ENCODE measurements around the gene SLC24A3.

The SLC24A3 gene

DNA sequence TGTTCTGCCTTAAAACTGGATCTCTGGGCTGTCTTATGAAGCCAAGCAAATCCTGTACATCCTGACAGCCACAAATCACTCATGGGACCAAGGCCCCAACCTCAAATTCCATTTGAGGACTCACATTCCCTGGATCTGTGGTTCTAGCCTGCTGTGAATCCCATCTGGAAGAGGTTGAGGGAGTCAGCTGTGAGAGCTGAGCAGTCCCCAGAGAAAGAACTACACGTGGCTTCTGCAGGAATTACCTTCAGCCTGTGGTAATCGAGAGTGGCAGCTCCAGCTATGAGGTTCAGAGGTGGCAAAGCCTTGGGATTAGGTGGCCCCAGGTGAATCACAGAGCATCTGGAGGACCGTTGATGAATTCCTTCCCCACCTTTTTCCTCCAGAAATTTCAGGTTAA lies 245.2 kb downstream of the SLC24A3 start:
- ChIA-PET CTCF (no interaction called here), POLR2A (no interaction called here)
- TF ChIP-seq ZNF214 (tag by site-specific recombination; IDR thresholded peaks at IDR 0.05; ENCODE audit: borderline replicate concordance) (no peak), ZNF19 (tag by site-specific recombination; IDR thresholded peaks at IDR 0.05; ENCODE audit: low read depth) (no peak), ZBTB8A (tag by site-specific recombination; IDR thresholded peaks at IDR 0.05) (no peak), FEZF1 (tag by site-specific recombination; IDR thresholded peaks at IDR 0.05) (no peak), ZNF341 (tag by site-specific recombination; IDR thresholded peaks at IDR 0.05; ENCODE audit: low read depth) (no peak), ZNF16 (tag by site-specific recombination; IDR thresholded peaks at IDR 0.05; ENCODE audit: low read depth) (no peak), ZNF654 (tag by site-specific recombination; IDR thresholded peaks at IDR 0.05; ENCODE audit: low read depth) (no peak), ZNF423 (tag by site-specific recombination; IDR thresholded peaks at IDR 0.05) (no peak), ZNF175 (tag by site-specific recombination; IDR thresholded peaks at IDR 0.05) (no peak), ZNF530 (tag by site-specific recombination; IDR thresholded peaks at IDR 0.05; ENCODE audit: low read depth) (no peak), GLI2 (tag by site-specific recombination; IDR thresholded peaks at IDR 0.05; ENCODE audit: borderline replicate concordance, low read depth) (no peak), ZNF426 (tag by site-specific recombination; IDR thresholded peaks at IDR 0.05) (no peak)
- TF ChIP-seq, protein P1, sequence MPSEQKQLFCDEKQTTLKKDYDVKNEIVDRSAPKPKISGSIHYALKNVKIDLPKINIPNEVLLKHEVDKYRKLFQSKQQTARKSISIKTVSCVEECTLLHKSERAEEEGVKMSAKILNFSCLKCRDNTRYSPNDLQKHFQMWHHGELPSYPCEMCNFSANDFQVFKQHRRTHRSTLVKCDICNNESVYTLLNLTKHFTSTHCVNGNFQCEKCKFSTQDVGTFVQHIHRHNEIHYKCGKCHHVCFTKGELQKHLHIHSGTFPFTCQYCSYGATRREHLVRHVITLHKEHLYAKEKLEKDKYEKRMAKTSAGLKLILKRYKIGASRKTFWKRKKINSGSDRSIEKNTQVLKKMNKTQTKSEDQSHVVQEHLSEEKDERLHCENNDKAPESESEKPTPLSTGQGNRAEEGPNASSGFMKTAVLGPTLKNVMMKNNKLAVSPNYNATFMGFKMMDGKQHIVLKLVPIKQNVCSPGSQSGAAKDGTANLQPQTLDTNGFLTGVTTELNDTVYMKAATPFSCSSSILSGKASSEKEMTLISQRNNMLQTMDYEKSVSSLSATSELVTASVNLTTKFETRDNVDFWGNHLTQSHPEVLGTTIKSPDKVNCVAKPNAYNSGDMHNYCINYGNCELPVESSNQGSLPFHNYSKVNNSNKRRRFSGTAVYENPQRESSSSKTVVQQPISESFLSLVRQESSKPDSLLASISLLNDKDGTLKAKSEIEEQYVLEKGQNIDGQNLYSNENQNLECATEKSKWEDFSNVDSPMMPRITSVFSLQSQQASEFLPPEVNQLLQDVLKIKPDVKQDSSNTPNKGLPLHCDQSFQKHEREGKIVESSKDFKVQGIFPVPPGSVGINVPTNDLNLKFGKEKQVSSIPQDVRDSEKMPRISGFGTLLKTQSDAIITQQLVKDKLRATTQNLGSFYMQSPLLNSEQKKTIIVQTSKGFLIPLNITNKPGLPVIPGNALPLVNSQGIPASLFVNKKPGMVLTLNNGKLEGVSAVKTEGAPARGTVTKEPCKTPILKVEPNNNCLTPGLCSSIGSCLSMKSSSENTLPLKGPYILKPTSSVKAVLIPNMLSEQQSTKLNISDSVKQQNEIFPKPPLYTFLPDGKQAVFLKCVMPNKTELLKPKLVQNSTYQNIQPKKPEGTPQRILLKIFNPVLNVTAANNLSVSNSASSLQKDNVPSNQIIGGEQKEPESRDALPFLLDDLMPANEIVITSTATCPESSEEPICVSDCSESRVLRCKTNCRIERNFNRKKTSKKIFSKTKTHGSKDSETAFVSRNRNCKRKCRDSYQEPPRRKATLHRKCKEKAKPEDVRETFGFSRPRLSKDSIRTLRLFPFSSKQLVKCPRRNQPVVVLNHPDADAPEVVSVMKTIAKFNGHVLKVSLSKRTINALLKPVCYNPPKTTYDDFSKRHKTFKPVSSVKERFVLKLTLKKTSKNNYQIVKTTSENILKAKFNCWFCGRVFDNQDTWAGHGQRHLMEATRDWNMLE (tag by site-specific recombination; conservative IDR thresholded peaks at IDR 0.05; ENCODE audit: low read depth): no peak
- TF ChIP-seq, protein P2, sequence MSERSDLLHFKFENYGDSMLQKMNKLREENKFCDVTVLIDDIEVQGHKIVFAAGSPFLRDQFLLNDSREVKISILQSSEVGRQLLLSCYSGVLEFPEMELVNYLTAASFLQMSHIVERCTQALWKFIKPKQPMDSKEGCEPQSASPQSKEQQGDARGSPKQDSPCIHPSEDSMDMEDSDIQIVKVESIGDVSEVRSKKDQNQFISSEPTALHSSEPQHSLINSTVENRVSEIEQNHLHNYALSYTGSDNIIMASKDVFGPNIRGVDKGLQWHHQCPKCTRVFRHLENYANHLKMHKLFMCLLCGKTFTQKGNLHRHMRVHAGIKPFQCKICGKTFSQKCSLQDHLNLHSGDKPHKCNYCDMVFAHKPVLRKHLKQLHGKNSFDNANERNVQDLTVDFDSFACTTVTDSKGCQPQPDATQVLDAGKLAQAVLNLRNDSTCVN (tag by site-specific recombination; optimal IDR thresholded peaks at IDR 0.05): no peak

DNA sequence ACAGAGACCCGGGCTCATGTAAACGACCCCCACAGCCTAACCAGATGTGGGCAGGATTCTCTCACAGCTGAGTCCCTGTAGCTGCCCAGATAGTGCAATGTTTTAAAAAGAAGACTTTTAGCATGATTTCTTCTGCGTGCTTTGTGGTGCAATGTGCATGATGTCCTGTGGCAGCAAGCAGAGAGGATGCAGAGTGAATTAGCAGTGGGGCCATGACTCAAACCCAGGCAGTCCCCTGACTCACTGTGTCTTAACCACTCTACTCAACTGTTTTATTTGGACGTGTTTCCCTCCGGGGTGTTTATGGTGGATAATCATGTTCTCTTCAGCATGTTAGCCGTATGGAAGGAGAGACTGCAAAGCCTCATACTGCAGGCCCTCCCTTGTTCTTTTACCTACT lies 247.9 kb downstream of the SLC24A3 start:
- Histone ChIP-seq H3K4me1 (ENCODE audit: control insufficient read depth, insufficient read depth, low read length) (no peaks in the 10 kb centered on the region), H3K4me3 (ENCODE audit: low read depth, low read length) (no peak overlapping the region), H3K9me3 (ENCODE audit: control insufficient read depth, insufficient read depth, low read depth, low read length) (no peaks in the 10 kb centered on the region), H3K36me3 (ENCODE audit: control insufficient read depth in 2 of 2, insufficient read depth in 1 of 2, low read length in 2 of 2) (no peaks in the 10 kb centered on the region), H3K27ac (ENCODE audit: extremely low read depth, low read depth, low read length) (no peak overlapping the region)
- POLR2A ChIA-PET: no interaction called here
- CTCF ChIA-PET: interaction anchor here (0.7 kb wide), 1 partner anchor 101 kb away, joined by 5 read pairs; no protein-coding TSS in a partner anchor
- TF ChIP-seq, protein P3, sequence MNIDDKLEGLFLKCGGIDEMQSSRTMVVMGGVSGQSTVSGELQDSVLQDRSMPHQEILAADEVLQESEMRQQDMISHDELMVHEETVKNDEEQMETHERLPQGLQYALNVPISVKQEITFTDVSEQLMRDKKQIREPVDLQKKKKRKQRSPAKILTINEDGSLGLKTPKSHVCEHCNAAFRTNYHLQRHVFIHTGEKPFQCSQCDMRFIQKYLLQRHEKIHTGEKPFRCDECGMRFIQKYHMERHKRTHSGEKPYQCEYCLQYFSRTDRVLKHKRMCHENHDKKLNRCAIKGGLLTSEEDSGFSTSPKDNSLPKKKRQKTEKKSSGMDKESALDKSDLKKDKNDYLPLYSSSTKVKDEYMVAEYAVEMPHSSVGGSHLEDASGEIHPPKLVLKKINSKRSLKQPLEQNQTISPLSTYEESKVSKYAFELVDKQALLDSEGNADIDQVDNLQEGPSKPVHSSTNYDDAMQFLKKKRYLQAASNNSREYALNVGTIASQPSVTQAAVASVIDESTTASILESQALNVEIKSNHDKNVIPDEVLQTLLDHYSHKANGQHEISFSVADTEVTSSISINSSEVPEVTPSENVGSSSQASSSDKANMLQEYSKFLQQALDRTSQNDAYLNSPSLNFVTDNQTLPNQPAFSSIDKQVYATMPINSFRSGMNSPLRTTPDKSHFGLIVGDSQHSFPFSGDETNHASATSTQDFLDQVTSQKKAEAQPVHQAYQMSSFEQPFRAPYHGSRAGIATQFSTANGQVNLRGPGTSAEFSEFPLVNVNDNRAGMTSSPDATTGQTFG (tag by site-specific recombination; IDR thresholded peaks at IDR 0.05; ENCODE audit: borderline replicate concordance): no peak
- TF ChIP-seq, protein P4, sequence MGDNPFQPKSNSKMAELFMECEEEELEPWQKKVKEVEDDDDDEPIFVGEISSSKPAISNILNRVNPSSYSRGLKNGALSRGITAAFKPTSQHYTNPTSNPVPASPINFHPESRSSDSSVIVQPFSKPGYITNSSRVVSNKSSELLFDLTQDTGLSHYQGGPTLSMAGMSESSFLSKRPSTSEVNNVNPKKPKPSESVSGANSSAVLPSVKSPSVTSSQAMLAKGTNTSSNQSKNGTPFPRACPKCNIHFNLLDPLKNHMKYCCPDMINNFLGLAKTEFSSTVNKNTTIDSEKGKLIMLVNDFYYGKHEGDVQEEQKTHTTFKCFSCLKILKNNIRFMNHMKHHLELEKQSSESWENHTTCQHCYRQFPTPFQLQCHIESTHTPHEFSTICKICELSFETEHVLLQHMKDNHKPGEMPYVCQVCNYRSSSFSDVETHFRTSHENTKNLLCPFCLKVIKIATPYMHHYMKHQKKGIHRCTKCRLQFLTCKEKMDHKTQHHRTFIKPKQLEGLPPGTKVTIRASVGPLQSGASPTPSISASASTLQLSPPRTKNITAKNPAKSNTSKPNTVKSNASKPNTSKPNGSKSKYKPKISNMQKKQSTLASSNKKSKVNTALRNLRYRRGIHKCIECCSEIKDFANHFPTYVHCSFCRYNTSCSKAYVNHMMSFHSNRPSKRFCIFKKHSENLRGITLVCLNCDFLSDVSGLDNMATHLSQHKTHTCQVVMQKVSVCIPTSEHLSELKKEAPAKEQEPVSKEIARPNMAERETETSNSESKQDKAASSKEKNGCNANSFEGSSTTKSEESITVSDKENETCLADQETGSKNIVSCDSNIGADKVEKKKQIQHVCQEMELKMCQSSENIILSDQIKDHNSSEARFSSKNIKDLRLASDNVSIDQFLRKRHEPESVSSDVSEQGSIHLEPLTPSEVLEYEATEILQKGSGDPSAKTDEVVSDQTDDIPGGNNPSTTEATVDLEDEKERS (tag by site-specific recombination; IDR thresholded peaks at IDR 0.05): no peak
- TF ChIP-seq ZNF549 (tag by site-specific recombination; IDR thresholded peaks at IDR 0.05) (no peak), ZNF37A (tag by site-specific recombination; IDR thresholded peaks at IDR 0.05) (no peak), HOXC10 (CRISPR knock-in tag; IDR thresholded peaks at IDR 0.05) (no peak), ZNF621 (tag by site-specific recombination; IDR thresholded peaks at IDR 0.05) (no peak), ZNF544 (tag by site-specific recombination; IDR thresholded peaks at IDR 0.05) (no peak), ZNF561 (tag by site-specific recombination; IDR thresholded peaks at IDR 0.05; ENCODE audit: borderline replicate concordance) (no peak), SCRT1 (tag by site-specific recombination; IDR thresholded peaks at IDR 0.05; ENCODE audit: borderline replicate concordance) (no peak), ZBTB1 (tag by site-specific recombination; IDR thresholded peaks at IDR 0.05) (no peak), SP7 (tag by site-specific recombination; IDR thresholded peaks at IDR 0.05) (no peak)

More for the DNA sequence above, 245.2 kb downstream of the SLC24A3 start:
- no peaks in the 10 kb centered on the region for H3K9me3 ChIP-seq (ENCODE audit: control insufficient read depth, insufficient read depth, low read depth, low read length)
- no peaks in the 10 kb centered on the region for H3K36me3 ChIP-seq (ENCODE audit: control insufficient read depth in 2 of 2, insufficient read depth in 1 of 2, low read length in 2 of 2)
- H3K4me1 ChIP-seq (ENCODE audit: control insufficient read depth, insufficient read depth, low read length): no peaks in the 10 kb centered on the region
- H3K4me3 ChIP-seq (ENCODE audit: low read depth, low read length): no peak overlapping the region
- H3K27ac ChIP-seq (ENCODE audit: extremely low read depth, low read depth, low read length): no peak overlapping the region
